Esophagus (tissue), 2 donors: ENCODE results near the gene BGLAP. TPM values are rescaled to one million over a fixed set of nuclear protein-coding genes. Genes with fewer than 3 reads are reported as not detected.

Experiments
- H3K27ac ChIP-seq, 2 donors: one replicate each; pipeline ENCODE4 v1.5.1; 2013; ENCODE audit warnings: low read depth in 2 of 2, mild to moderate bottlenecking in 2 of 2, inconsistent platforms in 1 of 2, low read length in 1 of 2, moderate library complexity in 1 of 2
- H3K27me3 ChIP-seq, 2 donors: one replicate each; pipeline ENCODE4 v1.6.1; 2013; ENCODE audit warnings: low read length in 2 of 2, control low read depth in 1 of 2, mild to moderate bottlenecking in 1 of 2; ENCODE audit not compliant: insufficient read depth in 2 of 2, control insufficient read depth in 1 of 2
- H3K36me3 ChIP-seq, 2 donors: one replicate each; pipeline ENCODE4 v1.6.1; 2013; ENCODE audit warnings: low read length in 1 of 2; ENCODE audit not compliant: control insufficient read depth in 2 of 2, insufficient read depth in 2 of 2
- H3K4me1 ChIP-seq, 2 donors: one replicate each; pipeline ENCODE4 v1.6.1; 2013; ENCODE audit warnings: low read length in 1 of 2; ENCODE audit not compliant: control insufficient read depth in 2 of 2, insufficient read depth in 2 of 2
- H3K4me3 ChIP-seq, 2 donors: one replicate each; pipeline ENCODE4 v1.5.1; 2013; ENCODE audit warnings: low read length in 2 of 2, mild to moderate bottlenecking in 2 of 2, low read depth in 1 of 2, moderate library complexity in 1 of 2
- H3K9me3 ChIP-seq, 2 donors: one replicate each; pipeline ENCODE4 v1.6.1; 2013; ENCODE audit warnings: mild to moderate bottlenecking in 2 of 2, low read depth in 1 of 2, low read length in 1 of 2, moderate library complexity in 1 of 2; ENCODE audit not compliant: control insufficient read depth in 2 of 2, insufficient read depth in 1 of 2
- WGBS, 2 donors: extraction: QIAGEN DNeasy Blood & Tissue Kit; methylation state at CpG; one replicate each; pipeline ENCODE4 v1.1.7; 2013; 5-methylcytosine and 5-hydroxymethylcytosine counted together
- polyA plus RNA-seq, 2 donors: library from polyadenylated mRNA; stranded (reverse); fragments of 200-250 nt; gene quantifications; one replicate each; pipeline ENCODE4 v1.2.3, GENCODE V29; 2013
- donor health status: healthy with polysubstance abuse.
- donor health status: Bipolar disorder and iron deficiency.

BGLAP gene
- polyA plus RNA-seq, 2 donors: 0.41 to 0.81 TPM

DNA sequence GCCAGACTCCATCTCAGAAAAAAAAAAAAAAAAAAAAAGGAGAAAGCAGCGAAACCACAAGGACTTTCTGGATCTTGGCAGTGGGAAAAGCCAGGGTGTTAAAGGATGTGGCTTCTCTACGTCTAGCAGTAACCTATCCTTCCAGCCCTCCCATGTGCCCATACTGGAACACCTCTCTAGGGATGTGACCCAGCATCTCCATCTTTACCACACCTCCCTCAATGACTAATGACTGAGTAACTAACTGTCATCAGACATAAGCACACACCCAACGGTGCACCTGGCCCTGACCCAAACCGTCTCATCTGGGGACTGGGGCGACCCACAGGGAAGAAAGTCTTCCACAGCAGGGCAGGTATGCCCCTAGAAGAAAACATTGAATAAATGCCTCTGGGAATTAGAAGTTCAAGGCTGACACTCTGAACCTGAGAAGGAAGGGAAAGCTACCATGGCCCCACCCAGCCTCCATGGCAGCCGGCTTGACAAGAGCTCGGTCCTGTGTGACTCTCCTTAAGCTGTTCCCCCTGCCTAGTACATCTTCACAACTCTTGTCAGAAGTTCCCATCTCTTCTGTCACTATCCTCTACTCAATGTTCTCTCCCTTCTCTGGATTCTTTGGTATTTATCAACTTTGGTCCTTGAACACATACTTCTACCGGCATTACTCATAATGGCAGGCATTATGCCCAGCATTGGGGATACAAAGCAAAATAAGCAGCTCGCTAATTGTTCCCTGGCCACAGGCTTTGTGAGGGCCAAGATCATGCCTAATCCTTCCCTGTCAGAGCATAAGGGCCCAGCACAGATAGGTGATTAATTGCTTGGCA, 20.7 kb downstream of the BGLAP start:
- Histone ChIP-seq H3K27ac (peak overlapping the region; percentile 62 to 90), H3K9me3 (no peaks in the 10 kb centered on the region), H3K4me1 (peaks cover 0 to 7% of the 10 kb centered on the region in 2 donors), H3K36me3 (peaks cover 57 to 71% of the 10 kb centered on the region in 2 donors), H3K4me3 (no peak overlapping the region), H3K27me3 (no peaks in the 10 kb centered on the region)
- 53 to 66% methylated on average over 8 to 9 of the region's 9 CpGs for WGBS, 2 donors

DNA sequence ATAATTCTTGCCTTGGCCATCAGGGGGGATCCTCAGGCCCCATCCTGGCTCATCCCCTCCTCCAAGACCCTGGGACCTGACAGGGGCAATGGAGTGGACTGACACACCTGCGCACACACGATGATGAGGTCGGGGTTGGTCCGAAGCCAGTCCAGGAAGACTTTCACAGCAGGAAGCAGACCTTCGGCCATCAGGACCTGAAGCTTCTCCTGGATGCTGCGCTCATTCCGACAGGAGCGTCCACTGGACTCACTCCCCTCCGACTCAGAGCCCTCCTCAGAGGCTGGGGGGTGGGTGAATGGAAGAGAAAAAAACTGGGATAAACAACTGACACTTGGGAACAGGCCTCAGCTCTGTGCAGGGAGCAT, 21.3 kb downstream of the BGLAP start:
- Histone ChIP-seq H3K27ac (peak overlapping the region; percentile 62 to 90), H3K9me3 (no peaks in the 10 kb centered on the region), H3K4me3 (no peak overlapping the region), H3K36me3 (peaks cover 52 to 70% of the 10 kb centered on the region in 2 donors), H3K27me3 (no peaks in the 10 kb centered on the region), H3K4me1 (peaks cover 0 to 7% of the 10 kb centered on the region in 2 donors)
- 76 to 84% methylated on average over 9 of the region's 9 CpGs for WGBS, 2 donors

DNA sequence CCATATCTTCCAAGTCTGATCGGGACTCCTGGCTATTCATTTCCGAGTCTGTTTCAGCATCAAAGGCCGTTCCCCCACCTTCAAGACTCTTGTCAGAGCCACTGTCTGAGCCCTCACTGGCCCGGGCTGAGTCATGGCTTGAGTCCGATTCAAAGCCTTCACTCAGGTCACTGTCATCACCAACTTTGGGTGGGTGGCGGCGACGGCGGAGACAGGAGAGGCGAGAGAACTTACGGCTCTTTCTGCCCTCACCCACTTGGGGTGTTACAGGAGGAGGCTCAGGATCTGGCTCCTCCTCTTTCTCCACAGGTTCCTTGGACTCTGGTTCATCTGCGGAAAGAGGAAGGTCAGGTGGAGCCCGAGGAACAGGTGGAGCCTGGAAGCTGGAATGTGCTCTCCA, 24.1 kb downstream of the BGLAP start:
- no peaks in the 10 kb centered on the region for H3K27me3 ChIP-seq
- peaks cover 0 to 3% of the 10 kb centered on the region in 2 donors for H3K4me1 ChIP-seq
- WGBS, 2 donors: 88 to 92% methylated on average over 13 of the region's 13 CpGs
- no peaks in the 10 kb centered on the region for H3K9me3 ChIP-seq
- H3K36me3 ChIP-seq: peaks cover 29 to 56% of the 10 kb centered on the region in 2 donors
- H3K27ac ChIP-seq: no peak overlapping the region
- H3K4me3 ChIP-seq: no peak overlapping the region

DNA sequence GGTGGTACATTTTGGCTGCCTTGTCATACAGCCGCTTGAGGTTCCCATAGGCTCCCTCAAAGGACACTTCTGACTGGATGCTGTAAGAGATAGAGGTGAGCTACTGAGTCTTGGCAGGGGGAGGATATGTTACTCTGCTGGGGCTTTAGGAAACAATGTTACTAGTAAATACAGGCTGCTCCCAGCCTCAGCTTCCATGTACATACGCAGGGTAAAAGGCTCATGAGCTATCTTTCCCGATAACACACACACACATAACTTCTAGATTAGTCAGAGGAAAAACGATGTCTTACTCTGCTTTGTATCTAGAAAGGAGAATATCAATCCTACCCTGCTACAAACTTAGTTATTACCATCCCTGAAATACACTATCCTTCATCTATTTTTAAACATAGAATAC, 26.4 kb downstream of the BGLAP start:
- no peaks in the 10 kb centered on the region for H3K9me3 ChIP-seq
- 82 to 93% methylated on average over 4 of the region's 4 CpGs for WGBS, 2 donors
- H3K4me1 ChIP-seq: peaks cover 0 to under 1% of the 10 kb centered on the region in 2 donors
- peaks cover 26 to 51% of the 10 kb centered on the region in 2 donors for H3K36me3 ChIP-seq
- no peaks in the 10 kb centered on the region for H3K27me3 ChIP-seq
- no peak overlapping the region for H3K4me3 ChIP-seq
- H3K27ac ChIP-seq: no peak overlapping the region

DNA sequence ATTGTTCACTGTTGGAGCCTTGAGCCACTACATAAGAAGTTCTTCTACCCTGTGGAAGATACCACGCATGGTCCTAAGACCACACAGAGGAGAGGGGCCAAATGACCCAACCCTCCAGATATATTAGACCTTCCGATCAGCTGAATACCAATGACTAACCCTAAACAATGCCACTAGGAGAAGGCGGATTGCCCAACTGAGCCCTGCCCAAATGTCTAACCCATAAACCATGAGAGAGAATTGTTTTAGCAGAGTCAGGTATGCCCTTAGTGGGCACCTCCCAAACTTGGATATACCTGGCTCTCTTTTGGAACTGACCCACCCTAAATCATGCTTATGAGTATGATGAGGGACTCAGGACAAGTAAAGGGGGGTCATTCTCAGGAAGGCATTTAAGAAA, 28.3 kb downstream of the BGLAP start:
- WGBS, 2 donors: 80% methylated on average over 3 of the region's 3 CpGs
- no peaks in the 10 kb centered on the region for H3K4me1 ChIP-seq

DNA sequence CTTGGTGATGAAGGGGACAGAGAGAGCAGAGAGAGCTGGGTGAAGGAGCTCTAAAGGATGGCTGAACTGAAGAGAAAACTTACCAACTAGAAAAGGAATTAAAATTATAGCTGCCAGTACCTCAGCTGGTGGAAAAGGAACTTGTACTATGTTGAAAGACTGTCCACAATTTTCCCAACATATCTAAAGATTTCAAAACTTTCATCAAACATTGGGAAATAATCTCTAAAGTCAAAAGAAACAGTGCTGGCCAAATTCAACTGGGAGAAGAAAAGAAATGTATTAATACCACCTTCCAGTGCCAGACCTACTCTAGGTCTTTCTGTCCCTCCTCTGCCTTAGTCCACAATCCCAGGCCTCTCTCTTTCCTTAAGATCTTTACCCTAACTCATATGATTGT, 34.5 kb downstream of the BGLAP start:
- Histone ChIP-seq H3K4me3 (no peak overlapping the region), H3K27ac (no peak overlapping the region), H3K36me3 (peaks cover 8 to 39% of the 10 kb centered on the region in 2 donors), H3K9me3 (no peaks in the 10 kb centered on the region), H3K27me3 (no peaks in the 10 kb centered on the region), H3K4me1 (peaks cover 0 to 3% of the 10 kb centered on the region in 2 donors)

More for the DNA sequence above, 28.3 kb downstream of the BGLAP start:
- H3K4me3 ChIP-seq: no peak overlapping the region
- H3K36me3 ChIP-seq: peaks cover 29 to 58% of the 10 kb centered on the region in 2 donors
- H3K9me3 ChIP-seq: no peaks in the 10 kb centered on the region
- H3K27ac ChIP-seq: peak overlapping the region; percentile 15 to 59
- H3K27me3 ChIP-seq: no peaks in the 10 kb centered on the region

DNA sequence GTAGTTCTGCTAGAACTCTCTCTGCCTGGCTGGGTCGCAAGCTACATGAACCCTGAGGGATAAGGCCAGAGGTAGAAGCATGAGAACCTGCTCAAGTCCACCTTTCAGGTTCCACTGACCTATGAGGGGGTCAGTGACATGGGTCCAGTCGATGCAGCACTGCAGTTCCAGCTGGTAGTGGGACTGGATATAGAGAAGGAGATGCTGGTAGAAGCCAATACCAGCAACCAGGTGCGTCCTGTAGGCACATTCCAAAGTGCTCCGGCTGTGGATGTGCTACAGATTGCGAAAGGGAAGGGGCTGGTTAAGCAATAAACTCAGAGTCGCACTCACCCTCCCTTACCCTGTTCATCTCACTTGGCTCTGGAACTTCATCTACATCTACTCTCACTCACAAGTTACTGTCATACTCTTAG, 35.0 kb downstream of the BGLAP start:
- peaks cover 0 to 3% of the 10 kb centered on the region in 2 donors for H3K4me1 ChIP-seq
- no peak overlapping the region for H3K27ac ChIP-seq
- no peak overlapping the region for H3K4me3 ChIP-seq
- H3K36me3 ChIP-seq: peaks cover 8 to 39% of the 10 kb centered on the region in 2 donors
- no peaks in the 10 kb centered on the region for H3K9me3 ChIP-seq
- H3K27me3 ChIP-seq: no peaks in the 10 kb centered on the region
- WGBS, 2 donors: 62 to 77% methylated on average over 6 of the region's 6 CpGs

DNA sequence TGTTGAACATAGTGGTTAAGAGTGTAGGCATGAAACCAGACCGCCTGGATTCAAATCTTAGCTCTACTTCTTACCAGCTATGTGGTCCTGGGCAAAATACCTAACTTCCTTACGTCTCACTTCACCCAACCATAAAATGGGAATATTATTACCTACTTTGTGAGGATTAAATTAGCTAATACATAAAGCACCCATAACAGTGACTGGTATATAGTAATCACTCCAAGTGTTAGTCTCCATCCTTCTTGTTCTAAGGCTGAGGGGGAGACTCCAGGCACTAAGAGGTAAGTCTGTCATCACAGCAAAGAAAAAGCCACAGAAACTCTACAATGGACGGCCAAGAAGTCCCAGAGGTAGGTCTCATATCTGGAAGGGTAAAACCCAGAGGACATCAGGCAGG, 37.9 kb downstream of the BGLAP start:
- Histone ChIP-seq H3K9me3 (no peaks in the 10 kb centered on the region), H3K4me3 (no peak overlapping the region), H3K27me3 (no peaks in the 10 kb centered on the region), H3K4me1 (peaks cover 0 to 3% of the 10 kb centered on the region in 2 donors), H3K27ac (peak overlapping the region in 1 of 2 donors; percentile 0), H3K36me3 (peaks cover 0 to 21% of the 10 kb centered on the region in 2 donors)
- WGBS, 2 donors: 93 to 94% methylated on average over 3 of the region's 3 CpGs

DNA sequence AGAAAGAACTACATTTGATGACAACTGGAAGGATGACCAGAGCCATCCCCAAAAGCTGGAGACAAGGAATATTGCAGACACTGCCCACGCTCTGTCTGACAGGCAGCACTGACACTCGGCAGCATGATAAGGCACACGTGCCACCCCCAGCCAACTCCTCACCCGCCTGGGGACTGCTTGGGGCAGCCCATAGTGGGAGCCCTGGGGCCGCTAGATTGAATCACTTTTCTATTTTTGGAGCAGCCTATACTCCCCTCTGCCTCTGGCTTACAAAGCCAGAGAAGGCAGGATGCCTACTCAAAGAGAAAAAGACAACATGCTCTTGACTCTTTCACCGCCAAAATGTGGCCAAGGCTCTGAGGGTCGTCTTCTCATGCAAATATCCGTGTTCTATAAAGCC, 39.3 kb downstream of the BGLAP start:
- Histone ChIP-seq H3K36me3 (peaks cover 0 to 28% of the 10 kb centered on the region in 2 donors), H3K4me1 (peaks cover 0 to 7% of the 10 kb centered on the region in 2 donors), H3K27me3 (no peaks in the 10 kb centered on the region), H3K4me3 (peak overlapping the region in 1 of 2 donors; percentile 54), H3K9me3 (no peaks in the 10 kb centered on the region), H3K27ac (peak overlapping the region; percentile 97)
- WGBS, 2 donors: 16 to 18% methylated on average over 8 of the region's 8 CpGs
